Tibial nerve (tissue), 3 donors: ENCODE measurements around the gene RELL1.

ENCODE experiments used
- EP300 ChIP-seq, 2 donors: sonication (generic); formaldehyde crosslinking; IDR thresholded peaks; one replicate each; pipeline ENCODE4 v1.6.1; 2017; ENCODE audit warnings: antibody characterized with exemption in 2 of 2, mild to moderate bottlenecking in 1 of 2
- POLR2A ChIP-seq, 2 donors: fragments of 450-650 bp; IDR thresholded peaks; one replicate each; pipeline ENCODE4 v1.6.1; 2017; ENCODE audit warnings: antibody characterized with exemption in 2 of 2, mild to moderate bottlenecking in 2 of 2, moderate library complexity in 2 of 2

- TF ChIP-seq EP300 (IDR thresholded peaks at IDR 0.05) (no peak), POLR2A (IDR thresholded peaks at IDR 0.05) (no peak)
These were observed 31.4 kb upstream of the RELL1 start for GRCh38 chr4:37717576-37717975.
